ENCODE results near the gene AJAP1. TPM values are rescaled to one million over a fixed set of nuclear protein-coding genes. Genes with fewer than 3 reads are reported as not detected.
"Not testable (repeated sequence)": the region's sequence is repeated elsewhere in the genome, so short reads cannot be mapped to it uniquely, and the experiment has no call there.

AJAP1 gene
- total RNA-seq, 2 experiments from 2014 or later: not detected

DNA sequence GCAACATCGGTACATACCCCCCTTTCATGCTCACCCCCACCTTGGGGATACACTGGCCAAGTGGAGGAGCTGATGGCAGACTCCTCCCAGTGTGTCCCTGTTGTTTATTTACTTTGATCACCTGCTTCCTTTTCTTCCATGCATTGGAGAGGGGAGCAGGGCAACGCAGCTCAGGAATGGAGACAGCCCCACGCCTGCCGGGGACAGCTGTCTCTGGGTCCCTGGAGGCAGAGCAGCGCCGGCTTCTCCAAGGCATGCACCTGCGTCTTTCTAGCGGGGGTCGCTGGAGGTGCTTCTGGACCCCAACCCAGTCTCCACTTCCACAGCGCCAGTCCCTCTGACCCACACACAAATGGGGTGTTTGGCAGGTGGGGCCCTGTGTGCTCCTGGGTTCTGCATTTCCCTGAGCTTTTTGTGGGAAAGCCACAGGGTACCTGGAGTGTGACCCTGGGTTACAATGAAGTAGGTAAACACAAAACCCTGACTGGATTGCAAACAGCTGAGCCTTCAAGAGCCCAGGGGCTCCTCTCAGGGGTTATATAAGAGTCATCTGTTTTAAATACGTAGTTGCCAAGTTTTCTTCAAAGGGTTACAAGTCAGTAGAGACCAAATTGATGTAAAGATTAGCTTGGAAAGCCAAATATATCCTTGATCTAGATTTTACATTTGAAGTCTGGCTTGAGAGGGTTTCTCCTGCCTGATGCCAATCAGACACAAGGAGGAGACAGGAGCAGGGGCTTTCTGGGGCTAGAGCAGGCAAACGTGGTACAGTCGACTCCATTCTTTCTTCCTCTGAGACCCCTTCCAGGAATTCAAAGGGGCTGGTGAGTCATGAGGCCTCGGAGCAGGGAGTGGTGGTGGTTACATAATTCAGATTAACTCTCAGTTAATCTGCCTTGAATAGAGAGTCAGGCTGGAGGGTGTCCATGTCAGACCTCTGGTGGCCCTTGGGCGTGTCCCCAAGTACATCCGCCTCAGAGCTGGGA lies 4.5 kb downstream of the AJAP1 start:
- no peak for DNase-seq
- no peak overlapping the region for H3K4me3 Mint-ChIP-seq
- H3K27me3 Mint-ChIP-seq: peaks cover 64% of the 10 kb centered on the region
- H3K4me1 Mint-ChIP-seq: peaks cover 5% of the 10 kb centered on the region
- no peak overlapping the region for H3K27ac Mint-ChIP-seq
- no peaks in the 10 kb centered on the region for H3K36me3 Mint-ChIP-seq
- H3K9me3 Mint-ChIP-seq: no peaks in the 10 kb centered on the region

DNA sequence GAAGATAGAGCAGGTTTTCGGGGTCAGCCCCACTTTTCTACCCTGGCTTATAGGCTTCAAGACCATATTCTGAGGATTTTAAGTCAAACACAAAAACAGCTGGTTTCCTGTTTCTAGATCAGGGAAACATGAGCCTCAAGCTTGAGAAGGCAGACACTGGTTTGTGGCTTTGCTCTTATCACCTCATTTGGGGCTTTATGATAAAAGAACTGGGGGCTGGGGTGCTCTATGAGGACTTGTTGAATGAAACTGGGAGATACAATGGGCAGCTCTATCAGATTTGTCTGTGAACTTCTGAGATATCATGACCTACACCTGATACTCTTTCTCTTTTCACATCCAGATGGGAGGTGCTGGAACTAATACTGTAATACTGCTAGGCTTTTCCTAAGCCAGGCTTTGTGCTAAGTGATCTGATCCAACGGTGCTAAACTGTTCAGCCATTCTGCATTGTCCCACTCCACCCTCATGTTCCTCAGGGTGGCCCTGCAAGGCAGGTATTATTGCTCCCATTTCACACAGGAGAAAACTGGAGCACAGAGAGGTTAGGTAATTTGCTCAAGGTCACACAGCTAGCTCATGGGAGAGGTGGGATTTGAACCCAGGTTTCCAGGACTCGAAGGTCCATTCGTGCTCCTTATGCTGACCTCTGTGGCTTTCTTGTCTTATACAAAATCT lies 6.6 kb downstream of the AJAP1 start:
- no peaks in the 10 kb centered on the region for H3K9me3 Mint-ChIP-seq
- no peak overlapping the region for H3K4me3 Mint-ChIP-seq
- H3K36me3 Mint-ChIP-seq: no peaks in the 10 kb centered on the region
- H3K4me1 Mint-ChIP-seq: peaks cover 5% of the 10 kb centered on the region
- no peak overlapping the region for H3K27ac Mint-ChIP-seq
- peaks cover 65% of the 10 kb centered on the region for H3K27me3 Mint-ChIP-seq
- DNase-seq: no peak

DNA sequence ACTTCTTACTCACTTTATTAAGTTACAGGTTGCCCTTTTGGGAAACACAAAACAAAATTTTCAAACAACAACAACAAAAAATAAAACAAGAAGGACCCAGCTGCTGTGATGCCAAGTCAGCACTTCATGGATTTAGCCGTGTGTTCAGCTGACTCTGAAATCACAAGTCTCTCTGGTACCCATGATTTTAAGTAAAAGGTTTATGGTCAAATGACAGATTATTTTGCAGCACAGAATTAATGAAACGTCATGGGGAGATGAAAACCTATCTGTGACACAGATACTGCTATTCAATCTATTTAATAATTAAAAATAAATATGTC lies 7.1 kb downstream of the AJAP1 start:
- DNase-seq: no peak
- Mint-ChIP-seq H3K27ac (no peak overlapping the region), H3K27me3 (peaks cover 60% of the 10 kb centered on the region), H3K36me3 (no peaks in the 10 kb centered on the region), H3K9me3 (no peaks in the 10 kb centered on the region), H3K4me3 (no peak overlapping the region), H3K4me1 (peaks cover 1% of the 10 kb centered on the region)

DNA sequence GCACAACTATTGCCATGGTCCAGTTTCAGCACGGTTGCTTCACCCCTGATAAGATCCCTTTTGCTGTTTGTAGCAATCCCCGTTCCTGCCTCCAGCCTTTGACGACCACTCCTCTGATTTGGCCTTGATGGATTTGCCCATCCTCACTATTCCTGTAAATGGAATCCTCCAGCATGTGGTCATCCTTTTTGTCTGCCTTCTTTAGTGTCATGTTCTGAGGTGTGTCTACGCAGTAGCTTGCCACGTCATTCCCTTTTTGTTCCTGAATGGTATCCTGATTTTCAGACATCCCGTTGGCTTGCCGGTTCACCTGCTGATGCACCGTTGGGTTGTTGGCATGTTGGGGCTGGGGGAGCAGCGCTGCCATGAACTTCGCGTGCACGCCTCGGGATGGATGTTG lies 7.8 kb downstream of the AJAP1 start:
- Mint-ChIP-seq H3K27me3 (peaks cover 55% of the 10 kb centered on the region), H3K36me3 (no peaks in the 10 kb centered on the region), H3K27ac (no peak overlapping the region), H3K9me3 (no peaks in the 10 kb centered on the region), H3K4me3 (no peak overlapping the region), H3K4me1 (no peaks in the 10 kb centered on the region)
- DNase-seq: no peak

DNA sequence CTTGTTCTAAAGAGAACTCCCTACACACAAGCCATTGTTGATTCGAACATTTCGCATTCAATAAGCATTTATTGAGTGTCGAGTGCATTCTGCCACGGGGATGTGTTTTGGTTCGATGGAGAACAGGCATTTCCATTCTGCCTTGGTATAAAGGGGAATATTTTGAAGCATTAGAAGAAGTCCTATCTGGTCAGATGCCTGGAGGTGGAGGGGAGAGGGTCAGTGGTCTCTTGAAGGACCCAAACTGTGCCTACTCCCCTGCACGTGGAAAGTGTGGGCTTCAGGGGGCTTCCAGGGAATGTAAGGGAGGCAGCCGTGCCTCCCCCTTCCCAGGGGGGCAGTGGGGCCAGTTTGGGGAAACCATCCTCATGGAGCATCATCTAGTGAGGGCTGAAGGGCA lies 8.3 kb downstream of the AJAP1 start:
- Mint-ChIP-seq H3K27me3 (peaks cover 54% of the 10 kb centered on the region), H3K36me3 (no peaks in the 10 kb centered on the region), H3K27ac (no peak overlapping the region), H3K4me1 (no peaks in the 10 kb centered on the region), H3K4me3 (no peak overlapping the region), H3K9me3 (no peaks in the 10 kb centered on the region)
- no peak for DNase-seq

DNA sequence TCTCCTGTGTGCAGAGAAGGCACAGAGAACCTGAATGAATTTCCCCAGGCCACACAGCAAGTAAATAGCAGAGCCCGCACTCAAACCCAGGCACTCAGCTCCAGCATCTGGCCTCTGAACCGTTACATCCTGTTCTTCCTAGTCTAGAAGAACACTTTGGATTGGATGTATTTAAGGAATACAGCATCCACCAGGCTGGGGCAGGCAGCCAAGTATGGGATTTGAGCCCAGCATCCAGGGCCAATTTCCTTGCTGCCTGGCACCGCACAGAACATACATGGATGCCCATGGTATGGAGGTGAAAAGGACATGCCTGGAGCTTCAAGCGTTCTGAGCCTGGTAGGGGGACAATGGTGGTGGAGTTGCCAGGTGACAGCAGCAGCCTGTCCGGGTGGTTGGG lies 9.7 kb downstream of the AJAP1 start:
- no peaks in the 10 kb centered on the region for H3K4me1 Mint-ChIP-seq
- H3K36me3 Mint-ChIP-seq: no peaks in the 10 kb centered on the region
- DNase-seq: no peak
- no peak overlapping the region for H3K27ac Mint-ChIP-seq
- H3K27me3 Mint-ChIP-seq: peaks cover 41% of the 10 kb centered on the region
- no peak overlapping the region for H3K4me3 Mint-ChIP-seq
- no peaks in the 10 kb centered on the region for H3K9me3 Mint-ChIP-seq

DNA sequence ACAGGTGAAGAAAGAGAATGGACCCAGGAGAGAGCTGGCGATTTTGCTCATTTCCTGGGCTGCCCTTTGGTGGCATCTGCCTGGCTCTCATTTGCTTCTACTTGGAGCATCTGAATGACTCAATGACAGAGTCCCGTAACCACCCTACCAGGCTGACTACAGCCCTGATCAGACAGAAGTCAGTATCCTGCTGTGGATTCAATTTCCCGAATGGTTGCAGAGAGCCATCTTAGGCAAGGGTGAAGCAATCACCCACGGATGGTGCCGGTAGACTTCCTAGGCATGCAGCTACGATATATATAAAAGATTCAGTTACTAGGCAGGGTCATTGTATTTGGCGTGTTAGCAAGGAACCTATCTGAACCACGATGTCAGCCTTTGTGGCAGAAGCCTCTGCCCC lies 10.2 kb downstream of the AJAP1 start:
- H3K36me3 Mint-ChIP-seq: no peaks in the 10 kb centered on the region
- no peaks in the 10 kb centered on the region for H3K4me1 Mint-ChIP-seq
- no peak for DNase-seq
- no peak overlapping the region for H3K4me3 Mint-ChIP-seq
- peaks cover 36% of the 10 kb centered on the region for H3K27me3 Mint-ChIP-seq
- H3K27ac Mint-ChIP-seq: no peak overlapping the region
- H3K9me3 Mint-ChIP-seq: no peaks in the 10 kb centered on the region

DNA sequence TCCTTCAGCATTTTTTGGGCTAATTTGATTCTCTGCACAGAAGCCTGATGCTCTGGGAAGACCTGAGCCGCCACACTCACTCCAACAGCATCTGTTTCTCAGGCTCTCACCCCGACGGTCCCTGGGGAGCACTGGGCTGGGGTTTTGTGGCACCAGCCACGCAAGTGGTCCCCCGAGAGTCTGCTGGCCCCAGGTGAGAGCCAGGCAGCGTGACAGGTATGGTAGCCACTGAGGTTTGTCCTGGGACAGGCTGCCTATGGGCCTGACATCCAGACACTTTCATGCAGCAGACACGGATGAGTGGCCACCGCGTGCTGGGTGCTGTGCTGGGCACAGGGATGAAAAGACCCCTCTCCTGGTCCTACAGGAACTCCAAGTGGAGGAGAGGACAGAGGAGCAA lies 11.0 kb downstream of the AJAP1 start:
- no peaks in the 10 kb centered on the region for H3K36me3 Mint-ChIP-seq

DNA sequence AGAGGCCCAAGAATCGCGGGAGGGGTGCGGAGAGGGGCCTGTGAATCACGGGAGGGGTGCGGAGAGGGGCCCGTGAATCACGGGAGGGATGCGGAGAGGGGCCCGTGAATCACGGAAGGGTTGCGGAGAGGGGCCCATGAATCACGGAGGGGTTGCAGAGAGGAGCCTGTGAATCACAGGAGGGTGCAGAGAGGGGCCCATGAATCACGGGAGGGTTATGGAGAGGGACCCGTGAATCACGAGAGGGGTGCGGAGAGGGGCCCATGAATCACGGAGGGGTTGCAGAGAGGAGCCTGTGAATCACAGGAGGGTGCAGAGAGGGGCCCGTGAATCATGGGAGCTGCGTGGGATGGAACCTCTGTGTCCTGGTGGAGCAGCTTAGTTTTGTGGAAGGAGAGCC lies 12.3 kb downstream of the AJAP1 start:
- not testable (repeated sequence) for H3K36me3 Mint-ChIP-seq, H3K4me1 Mint-ChIP-seq, H3K9me3 Mint-ChIP-seq, H3K27ac Mint-ChIP-seq, DNase-seq, H3K4me3 Mint-ChIP-seq
- H3K27me3 Mint-ChIP-seq: peaks cover 17% of the 10 kb centered on the region

More for the DNA sequence above, 11.0 kb downstream of the AJAP1 start:
- Mint-ChIP-seq H3K4me1 (no peaks in the 10 kb centered on the region), H3K27me3 (peaks cover 29% of the 10 kb centered on the region), H3K4me3 (no peak overlapping the region), H3K9me3 (no peaks in the 10 kb centered on the region), H3K27ac (no peak overlapping the region)
- DNase-seq: no peak

DNA sequence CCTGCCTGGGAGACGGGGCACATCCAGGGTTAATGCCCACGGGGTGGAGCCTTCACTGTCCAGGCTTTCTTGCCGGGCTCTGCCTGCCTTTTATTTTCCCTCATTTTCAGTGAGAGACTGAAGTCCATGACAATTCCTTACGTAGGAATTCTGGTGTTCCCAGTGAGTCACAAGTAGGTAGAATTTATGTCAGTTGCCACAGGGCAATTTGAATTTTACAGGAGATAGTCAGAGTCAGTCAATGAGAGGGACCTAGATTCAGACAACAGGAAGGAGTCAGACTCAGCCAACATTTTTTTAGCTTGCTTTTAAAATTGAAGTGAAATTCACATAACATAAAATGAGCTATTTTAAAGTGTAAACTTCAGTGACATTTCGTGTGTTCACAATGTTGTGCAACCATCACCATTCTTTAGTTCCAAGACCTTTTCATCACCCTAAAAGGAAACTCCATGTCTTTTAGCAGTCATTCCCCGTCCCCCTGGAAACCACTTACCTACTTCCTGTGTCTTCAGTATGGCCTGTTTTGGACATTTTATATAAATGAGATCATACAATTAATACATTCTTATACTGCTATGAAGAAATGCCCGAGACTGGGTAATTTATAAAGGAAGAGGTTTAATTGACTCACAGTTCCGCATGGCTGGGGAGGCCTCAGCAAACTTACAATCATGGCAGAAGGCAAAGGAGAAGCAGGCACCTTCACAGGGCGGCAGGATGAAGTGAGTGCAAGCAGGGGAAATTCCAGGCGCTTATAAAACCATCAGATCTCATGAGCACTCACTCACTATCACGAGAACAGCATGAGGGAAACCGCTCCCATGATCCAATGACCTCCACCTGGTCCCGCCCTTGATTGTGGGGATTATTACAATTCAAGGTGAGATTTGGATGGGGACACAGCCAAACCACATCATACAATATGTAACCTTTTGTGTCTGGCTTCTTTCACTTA lies 14.6 kb downstream of the AJAP1 start:
- no peak for DNase-seq
- H3K4me3 Mint-ChIP-seq: no peak overlapping the region
- no peaks in the 10 kb centered on the region for H3K36me3 Mint-ChIP-seq
- H3K9me3 Mint-ChIP-seq: no peaks in the 10 kb centered on the region
- H3K27me3 Mint-ChIP-seq: peaks cover 10% of the 10 kb centered on the region
- no peaks in the 10 kb centered on the region for H3K4me1 Mint-ChIP-seq
- no peak overlapping the region for H3K27ac Mint-ChIP-seq

DNA sequence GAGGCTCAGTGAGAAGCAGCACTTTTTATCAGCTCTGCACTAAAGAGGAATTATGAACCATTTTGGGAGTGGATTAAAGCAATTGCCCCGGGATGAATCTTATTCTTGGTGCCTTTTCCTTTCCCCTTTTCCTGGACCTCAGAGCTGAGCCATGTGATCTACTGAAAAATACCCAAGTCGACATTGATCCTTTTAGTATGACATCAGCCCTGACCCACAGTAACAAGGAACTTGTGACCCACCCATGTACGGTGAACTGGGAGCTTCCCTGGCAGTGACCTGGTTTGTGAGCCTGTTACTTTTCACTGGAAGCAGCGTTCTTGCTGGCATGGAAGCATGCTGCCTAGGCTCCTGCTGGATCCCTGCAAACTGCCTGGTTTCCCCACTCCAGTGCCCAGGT lies 15.9 kb downstream of the AJAP1 start:
- DNase-seq: no peak
- no peaks in the 10 kb centered on the region for H3K9me3 Mint-ChIP-seq
- H3K4me3 Mint-ChIP-seq: no peak overlapping the region
- no peaks in the 10 kb centered on the region for H3K36me3 Mint-ChIP-seq
- H3K27ac Mint-ChIP-seq: no peak overlapping the region
- H3K27me3 Mint-ChIP-seq: peaks cover 10% of the 10 kb centered on the region
- no peaks in the 10 kb centered on the region for H3K4me1 Mint-ChIP-seq

DNA sequence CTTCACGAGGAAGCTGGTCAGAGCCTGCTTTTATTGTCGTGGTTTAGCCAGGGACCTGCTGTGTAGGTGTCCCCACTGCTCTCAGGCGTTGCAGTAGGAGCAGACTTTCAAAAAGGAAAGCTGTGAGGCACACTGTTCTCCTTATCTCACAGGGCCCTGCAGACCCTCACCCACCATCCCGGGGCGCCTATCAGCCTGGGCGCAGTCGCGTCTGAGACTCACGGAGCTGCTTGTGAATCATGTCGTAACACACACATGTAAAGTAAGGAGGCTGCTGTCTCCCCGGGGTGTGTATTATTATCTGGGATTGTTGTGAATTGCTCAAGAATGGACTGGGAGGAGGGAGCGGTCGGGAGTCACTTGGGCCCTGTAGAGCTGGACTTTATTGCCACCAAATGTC lies 17.4 kb downstream of the AJAP1 start:
- Mint-ChIP-seq H3K36me3 (no peaks in the 10 kb centered on the region), H3K9me3 (no peaks in the 10 kb centered on the region), H3K27me3 (peaks cover 6% of the 10 kb centered on the region), H3K4me1 (no peaks in the 10 kb centered on the region), H3K27ac (no peak overlapping the region), H3K4me3 (no peak overlapping the region)
- no peak for DNase-seq

DNA sequence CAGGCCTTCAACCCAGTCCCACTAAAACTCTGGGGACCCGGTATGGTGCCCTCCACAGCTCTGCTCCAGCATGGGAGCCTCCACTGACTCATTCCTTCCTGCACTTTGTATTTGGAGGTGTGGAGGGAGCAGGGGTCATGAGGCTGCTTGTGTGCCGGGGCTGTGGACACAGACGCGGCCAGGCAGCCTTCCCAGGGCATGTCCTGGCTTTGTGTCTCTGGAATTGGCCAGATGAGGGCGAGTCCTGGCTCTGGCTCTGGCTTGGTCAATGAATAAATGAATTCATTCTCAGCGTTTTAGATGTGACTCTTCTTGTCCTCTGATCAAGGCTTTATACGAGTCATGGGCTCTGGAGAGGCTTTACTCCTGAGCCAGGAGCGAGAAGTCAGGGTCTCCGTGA lies 19.1 kb downstream of the AJAP1 start:
- Mint-ChIP-seq H3K9me3 (peaks cover 6% of the 10 kb centered on the region), H3K36me3 (no peaks in the 10 kb centered on the region), H3K4me3 (no peak overlapping the region), H3K27me3 (no peaks in the 10 kb centered on the region), H3K27ac (no peak overlapping the region), H3K4me1 (no peaks in the 10 kb centered on the region)
- DNase-seq: no peak

DNA sequence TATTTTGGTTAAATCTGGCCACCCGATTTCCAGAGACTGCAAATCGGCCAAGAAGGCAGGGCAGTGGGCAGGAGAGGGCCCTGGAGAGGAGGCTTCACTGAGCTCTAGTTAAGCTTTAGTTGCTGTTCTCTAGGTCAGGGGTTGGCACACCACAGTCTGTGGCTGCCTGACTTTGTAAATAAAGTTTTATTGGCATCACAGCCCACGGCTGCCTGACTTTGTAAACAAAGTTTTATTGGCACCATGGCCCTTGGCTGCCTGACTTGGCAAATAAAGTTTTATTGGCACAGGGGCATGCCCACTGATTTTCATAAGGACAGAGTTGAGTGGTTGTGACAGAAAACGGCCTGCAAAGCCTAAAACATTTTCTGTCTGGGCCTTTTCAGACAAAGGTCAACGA lies 19.7 kb downstream of the AJAP1 start:
- H3K27me3 Mint-ChIP-seq: no peaks in the 10 kb centered on the region
- H3K27ac Mint-ChIP-seq: no peak overlapping the region
- no peaks in the 10 kb centered on the region for H3K36me3 Mint-ChIP-seq
- no peak for DNase-seq
- H3K9me3 Mint-ChIP-seq: peaks cover 11% of the 10 kb centered on the region
- H3K4me1 Mint-ChIP-seq: no peaks in the 10 kb centered on the region
- no peak overlapping the region for H3K4me3 Mint-ChIP-seq

DNA sequence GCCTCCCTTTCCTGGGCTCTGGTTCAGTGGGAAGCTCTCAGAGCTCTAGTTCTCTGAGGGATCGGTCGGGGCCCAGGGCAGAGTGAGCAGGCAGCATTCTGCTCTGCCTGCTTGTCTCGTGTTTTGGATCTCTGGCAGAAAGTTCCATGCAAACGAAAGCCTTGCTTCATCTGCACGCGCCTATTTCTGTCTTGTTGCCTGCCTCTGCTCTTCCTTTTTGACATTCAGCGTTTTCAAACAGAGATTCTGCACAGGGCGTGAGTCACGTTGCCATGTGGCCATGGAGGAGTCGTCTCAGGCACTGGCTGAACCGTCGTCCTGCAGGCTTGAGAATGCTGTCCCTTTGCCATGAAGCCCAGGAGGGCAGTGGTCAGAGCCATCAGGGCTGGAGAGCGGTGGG lies 20.3 kb downstream of the AJAP1 start:
- Mint-ChIP-seq H3K27ac (no peak overlapping the region), H3K36me3 (no peaks in the 10 kb centered on the region), H3K4me1 (no peaks in the 10 kb centered on the region), H3K9me3 (peaks cover 14% of the 10 kb centered on the region), H3K27me3 (no peaks in the 10 kb centered on the region), H3K4me3 (no peak overlapping the region)
- DNase-seq: no peak

All from activated naive CD8-positive, alpha-beta T cell treated with anti-CD3 and anti-CD28 coated beads for 36 hours (primary cell).